Measurements from ENCODE around the gene TTC6.

- TF ChIP-seq GLIS3 (CRISPR knock-in tag; IDR thresholded peaks at IDR 0.05) (no peak), ESRRG (CRISPR knock-in tag; IDR thresholded peaks at IDR 0.05) (no peak), CSDC2 (CRISPR knock-in tag; IDR thresholded peaks at IDR 0.05) (no peak), ZNF565 (CRISPR knock-in tag; conservative IDR thresholded peaks at IDR 0.05; ENCODE audit: low read depth) (no peak), PATZ1 (CRISPR knock-in tag; IDR thresholded peaks at IDR 0.05; ENCODE audit: borderline replicate concordance) (no peak), ARNTL (CRISPR knock-in tag; IDR thresholded peaks at IDR 0.05; ENCODE audit: borderline replicate concordance, low read depth) (no peak), ZFP30 (CRISPR knock-in tag; IDR thresholded peaks at IDR 0.05) (no peak), RARB (CRISPR knock-in tag; IDR thresholded peaks at IDR 0.05) (no peak), ZNF70 (CRISPR knock-in tag; IDR thresholded peaks at IDR 0.05) (no peak), ISL1 (CRISPR knock-in tag; IDR thresholded peaks at IDR 0.05) (no peak), TOX (CRISPR knock-in tag; IDR thresholded peaks at IDR 0.05; ENCODE audit: borderline replicate concordance) (no peak), ZFP3 (CRISPR knock-in tag; IDR thresholded peaks at IDR 0.05) (no peak), CREB5 (CRISPR knock-in tag; IDR thresholded peaks at IDR 0.05; ENCODE audit: low read depth) (no peak)
Observed at GRCh38 chr14:37553935-37554550, 41.4 kb upstream of the TTC6 start.

Measured in SK-N-SH treated with all-trans-retinoic acid at 6 μM for 48 hours (cell line).